Hepatic stellate cell (primary cell): ENCODE data around the gene MAPK4.
"Not testable (repeated sequence)": the region's sequence is repeated elsewhere in the genome, so short reads cannot be mapped to it uniquely, and the experiment has no call there.

Source experiments
- DNase-seq: peaks from one replicate; pipeline ENCODE4 v3.0.0; 2011; ENCODE audit warnings: low spot score

The MAPK4 gene

GRCh38 chr18:50578030-50578429 lies 18.1 kb downstream of the MAPK4 start:
- DNase-seq = no peak

DNA sequence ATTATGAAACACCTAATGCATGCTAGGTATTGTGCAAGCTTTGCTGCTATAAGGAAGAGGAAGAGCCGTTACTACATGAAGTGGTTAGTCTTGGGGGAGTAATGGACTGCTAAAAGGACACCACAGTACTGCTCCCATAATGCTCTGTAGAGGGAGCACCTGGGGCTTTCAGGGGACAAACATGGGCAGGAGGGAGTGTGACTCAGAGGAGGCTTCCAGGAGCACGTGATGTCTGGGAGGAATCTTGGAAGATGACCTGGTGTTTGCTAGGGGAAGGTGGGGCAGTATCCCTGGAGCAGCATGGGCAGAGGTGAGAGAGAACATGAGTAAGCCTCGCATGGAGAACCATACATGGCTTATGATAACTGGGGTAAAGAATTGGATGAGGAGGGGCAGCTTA lies 18.8 kb downstream of the MAPK4 start:
- DNase-seq = no peak

DNA sequence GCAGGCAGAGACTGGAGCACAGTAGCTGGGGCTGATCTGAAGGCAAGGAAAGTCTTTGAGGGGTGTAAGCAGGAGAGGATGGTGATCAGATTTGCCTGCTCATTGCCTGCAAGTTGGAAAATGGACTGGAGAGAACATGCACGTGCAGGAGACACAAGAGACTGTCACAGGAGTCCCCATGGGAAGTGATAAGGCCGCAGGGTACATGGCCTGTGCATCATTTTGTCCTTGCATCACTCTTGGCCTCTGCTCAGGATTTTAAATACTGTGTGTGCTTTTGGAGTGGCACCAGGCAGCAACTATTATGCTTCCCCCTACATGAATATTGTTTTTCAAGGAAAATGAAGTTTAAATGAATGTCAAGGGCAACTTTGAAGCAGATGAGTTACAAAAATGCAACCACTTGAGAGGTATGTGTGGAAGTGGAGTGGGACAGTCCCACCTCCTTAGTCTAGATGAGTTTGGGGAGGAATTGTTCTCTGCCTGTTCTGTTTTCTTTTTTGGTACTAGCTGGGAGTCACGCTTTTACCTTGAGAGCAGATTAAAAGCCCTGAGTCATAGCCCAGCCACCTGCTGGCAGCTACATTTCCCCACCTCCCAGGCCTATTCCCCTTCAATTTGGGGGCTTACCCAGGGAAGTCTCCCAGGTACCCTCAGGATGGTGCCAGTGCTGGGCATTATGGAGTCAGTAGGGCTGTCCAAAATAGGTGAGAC lies 19.3 kb downstream of the MAPK4 start:
- no peak for DNase-seq

- no peak for DNase-seq
Measured at GRCh38 chr18:50581517-50581916, 21.6 kb downstream of the MAPK4 start.

GRCh38 chr18:50582500-50582899 lies 22.6 kb downstream of the MAPK4 start:
- no peak for DNase-seq

GRCh38 chr18:50586710-50587109 lies 26.8 kb downstream of the MAPK4 start:
- no peak for DNase-seq

- no peak for DNase-seq
Measured at GRCh38 chr18:50590593-50590992, 30.7 kb downstream of the MAPK4 start.

- DNase-seq = no peak
Measured at GRCh38 chr18:50594012-50594411, 34.1 kb downstream of the MAPK4 start.

DNA sequence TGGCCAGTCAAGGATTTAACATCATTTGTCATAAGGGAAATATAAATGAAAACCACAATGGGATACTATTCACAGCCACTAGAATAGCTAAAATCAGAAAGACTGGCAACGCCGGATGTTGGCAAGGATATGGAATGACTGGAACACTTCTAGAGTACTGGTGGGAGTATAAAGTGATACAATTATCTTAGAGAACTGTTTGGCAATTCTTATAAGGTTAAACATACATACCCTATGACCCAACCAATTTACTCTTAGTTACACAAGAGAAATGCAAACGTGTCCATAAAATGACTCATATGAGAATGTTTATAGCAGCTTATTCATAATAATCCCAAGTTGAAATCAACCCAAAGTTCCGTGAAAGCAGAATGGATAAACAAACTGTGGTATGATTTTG lies 35.1 kb downstream of the MAPK4 start:
- no peak for DNase-seq

DNA sequence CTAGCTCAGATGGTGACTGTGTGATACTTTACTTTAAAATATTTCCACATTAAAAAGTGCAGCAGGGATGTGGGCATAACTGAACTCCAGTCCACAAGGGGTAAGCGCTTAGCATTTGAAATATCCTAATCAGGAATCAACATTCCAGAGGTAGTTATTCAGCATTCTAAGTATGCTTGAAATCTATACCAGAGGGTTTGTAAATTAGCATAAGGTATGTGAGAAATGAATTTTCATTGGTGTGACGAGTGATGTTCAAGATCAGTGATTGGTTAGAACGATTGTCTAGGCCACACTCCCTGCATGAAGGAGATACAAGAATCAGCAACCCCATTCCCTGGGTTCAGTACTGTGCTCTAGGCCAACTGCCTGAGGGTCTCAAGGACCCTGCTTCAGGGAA lies 42.6 kb downstream of the MAPK4 start:
- no peak for DNase-seq

DNA sequence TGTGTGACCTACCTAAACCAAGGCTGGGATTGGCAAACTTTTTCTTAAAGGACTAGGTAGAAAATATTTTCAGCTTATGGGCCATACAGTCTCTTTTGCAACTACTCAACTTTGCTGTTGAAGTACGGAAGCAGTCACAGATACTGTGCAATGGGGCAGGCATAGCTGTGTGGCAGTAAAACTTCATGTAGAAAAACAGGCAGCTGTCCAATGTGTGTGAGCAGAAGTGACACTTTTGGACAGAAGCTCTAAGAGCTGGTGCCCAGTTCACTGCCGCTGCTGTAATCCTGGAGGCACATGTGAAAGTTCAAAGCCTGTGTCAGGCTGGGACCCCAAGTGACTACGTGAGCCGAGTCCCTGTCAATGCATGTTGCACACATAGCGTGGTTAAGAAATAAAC lies 46.7 kb downstream of the MAPK4 start:
- no peak for DNase-seq

- DNase-seq = no peak
Measured at GRCh38 chr18:50607378-50607926, 47.6 kb downstream of the MAPK4 start.

- DNase-seq = not testable (repeated sequence)
Measured at GRCh38 chr18:50609171-50609570, 49.3 kb downstream of the MAPK4 start.

DNA sequence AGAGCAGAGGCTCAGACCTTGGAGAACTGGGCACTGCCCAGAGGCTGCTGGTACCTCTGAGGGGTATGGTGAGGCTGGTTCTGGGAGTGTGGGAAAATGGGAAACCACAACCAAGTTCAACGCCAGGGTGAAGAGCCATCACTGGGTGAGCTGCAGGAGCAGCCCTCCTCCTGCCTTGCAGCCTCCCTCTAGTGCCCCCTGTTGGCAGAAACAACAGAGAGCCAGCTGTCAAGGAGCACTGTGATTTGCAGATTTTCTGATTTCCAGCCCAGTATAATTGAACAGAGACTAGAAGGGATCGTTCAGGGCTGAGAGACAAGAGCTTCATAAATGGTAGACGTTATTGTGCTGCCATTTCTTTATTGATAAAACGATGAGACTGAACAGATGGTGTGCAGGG lies 50.5 kb downstream of the MAPK4 start:
- no peak for DNase-seq

DNA sequence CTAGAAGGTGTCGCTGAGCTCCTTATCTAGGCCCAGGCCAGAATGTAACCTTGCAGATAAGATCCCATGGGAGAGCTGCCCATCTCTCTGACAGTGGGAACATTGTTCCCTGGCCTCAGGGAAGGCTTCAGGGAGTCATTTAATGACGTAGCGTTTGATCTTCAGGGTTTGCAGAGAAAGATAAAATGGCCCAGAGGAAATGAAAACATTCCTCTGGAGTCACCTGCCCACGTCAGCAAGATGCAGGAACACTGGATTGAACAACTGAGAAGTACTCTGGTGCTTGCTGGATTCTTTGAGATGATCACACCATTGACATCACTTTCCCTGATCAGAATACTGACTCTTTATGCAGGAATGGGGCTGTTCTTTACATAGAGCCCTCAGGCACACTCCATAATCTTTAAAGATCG lies 51.6 kb downstream of the MAPK4 start:
- no peak for DNase-seq

DNA sequence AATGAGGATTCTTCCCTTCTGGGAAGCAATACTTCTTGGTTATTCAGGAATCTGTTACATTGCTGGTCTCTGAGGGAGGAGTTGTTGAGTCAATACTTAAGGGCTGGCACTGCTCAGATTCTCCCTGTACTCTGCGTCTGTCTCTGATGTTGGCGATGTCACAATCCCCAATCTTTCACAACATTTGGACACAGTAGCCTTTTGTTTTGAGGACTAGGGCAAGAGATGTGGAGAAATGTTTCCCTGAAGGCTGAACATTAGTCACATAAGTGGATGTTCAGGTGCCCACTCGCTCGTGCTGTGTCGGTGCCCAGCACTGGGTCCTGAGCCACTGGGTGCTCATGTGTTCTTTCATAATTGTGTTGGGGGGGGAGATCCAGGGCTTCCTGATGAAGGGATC lies 55.0 kb downstream of the MAPK4 start:
- no peak for DNase-seq

DNA sequence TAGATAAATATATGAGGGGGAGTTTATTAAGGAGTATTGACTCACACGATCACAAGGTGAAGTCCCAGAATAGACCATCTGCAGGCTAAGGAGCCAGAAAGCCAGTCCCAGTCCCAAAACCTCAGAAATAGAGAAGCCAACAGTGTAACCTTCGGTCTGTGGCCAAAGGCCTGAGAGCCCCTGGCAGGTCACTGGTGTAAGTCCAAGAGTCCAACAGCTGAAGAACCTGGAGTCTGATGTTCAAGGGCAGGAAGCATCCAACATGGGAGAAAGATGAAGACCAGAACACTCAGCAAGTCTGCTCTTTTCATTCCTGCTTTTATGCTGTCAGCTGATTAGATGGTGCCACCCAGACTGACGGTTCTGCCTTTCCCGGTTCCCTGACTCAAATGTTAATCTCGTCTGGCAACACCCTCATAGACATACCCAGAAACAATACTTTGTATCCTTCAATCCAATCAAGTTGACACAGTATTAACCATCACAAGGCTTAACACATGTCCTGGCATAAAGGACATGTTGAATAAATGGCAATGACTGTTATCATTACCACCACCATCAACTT lies 56.7 kb downstream of the MAPK4 start:
- DNase-seq = no peak

GRCh38 chr18:50619861-50620275 lies 60.0 kb downstream of the MAPK4 start:
- DNase-seq = no peak

DNA sequence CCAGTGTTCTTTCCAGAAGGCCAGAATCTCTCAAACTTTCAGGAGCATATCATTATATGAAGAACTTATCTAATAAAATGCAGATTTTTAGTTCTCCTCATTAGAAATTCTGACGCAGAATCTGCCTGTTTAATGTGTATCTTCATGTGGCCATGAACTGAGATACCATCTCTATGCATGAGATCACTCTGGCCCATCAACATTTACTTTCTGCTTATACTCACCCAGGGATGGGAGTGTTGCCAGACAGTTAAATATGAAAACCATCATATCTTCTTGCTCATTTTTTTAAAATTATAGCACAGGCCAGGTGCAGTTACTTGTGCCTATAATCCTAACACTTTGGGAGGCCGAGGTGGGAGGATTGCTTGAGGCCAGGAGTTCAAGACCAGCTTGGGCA lies 60.4 kb downstream of the MAPK4 start:
- DNase-seq = no peak

- DNase-seq = no peak
Measured at GRCh38 chr18:50621366-50621765, 61.5 kb downstream of the MAPK4 start.

- DNase-seq = no peak
Measured at GRCh38 chr18:50622320-50622719, 62.4 kb downstream of the MAPK4 start.

DNA sequence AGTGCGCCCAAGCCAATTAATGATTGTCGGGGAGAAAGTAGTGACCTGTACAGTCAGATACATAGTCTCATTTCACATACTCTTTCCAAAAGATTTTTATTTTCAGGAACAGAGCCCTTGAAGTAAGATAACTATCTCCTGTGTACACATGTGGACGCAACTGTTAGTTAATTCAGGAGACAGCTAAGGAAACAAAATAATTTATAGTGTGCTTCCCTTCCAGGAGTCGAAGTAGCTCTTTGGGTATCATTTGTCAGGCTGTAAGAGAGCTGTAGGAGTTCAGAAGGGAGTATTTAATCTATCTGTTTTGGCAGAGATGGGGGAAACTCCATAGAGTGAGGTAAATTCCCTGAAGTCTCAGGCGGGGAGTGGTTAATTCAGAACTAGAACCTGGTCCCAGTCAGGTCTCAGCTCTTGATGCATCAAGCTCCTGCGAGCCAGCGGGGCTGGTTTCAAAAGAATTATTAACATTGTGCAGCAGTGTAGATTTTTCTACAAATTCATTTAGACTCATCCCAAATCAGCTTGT lies 63.0 kb downstream of the MAPK4 start:
- no peak for DNase-seq

- DNase-seq = no peak
Measured at GRCh38 chr18:50623694-50624352, 63.9 kb downstream of the MAPK4 start.
